ENCODE measurements around the gene RAB1B.

RAB1B gene

DNA sequence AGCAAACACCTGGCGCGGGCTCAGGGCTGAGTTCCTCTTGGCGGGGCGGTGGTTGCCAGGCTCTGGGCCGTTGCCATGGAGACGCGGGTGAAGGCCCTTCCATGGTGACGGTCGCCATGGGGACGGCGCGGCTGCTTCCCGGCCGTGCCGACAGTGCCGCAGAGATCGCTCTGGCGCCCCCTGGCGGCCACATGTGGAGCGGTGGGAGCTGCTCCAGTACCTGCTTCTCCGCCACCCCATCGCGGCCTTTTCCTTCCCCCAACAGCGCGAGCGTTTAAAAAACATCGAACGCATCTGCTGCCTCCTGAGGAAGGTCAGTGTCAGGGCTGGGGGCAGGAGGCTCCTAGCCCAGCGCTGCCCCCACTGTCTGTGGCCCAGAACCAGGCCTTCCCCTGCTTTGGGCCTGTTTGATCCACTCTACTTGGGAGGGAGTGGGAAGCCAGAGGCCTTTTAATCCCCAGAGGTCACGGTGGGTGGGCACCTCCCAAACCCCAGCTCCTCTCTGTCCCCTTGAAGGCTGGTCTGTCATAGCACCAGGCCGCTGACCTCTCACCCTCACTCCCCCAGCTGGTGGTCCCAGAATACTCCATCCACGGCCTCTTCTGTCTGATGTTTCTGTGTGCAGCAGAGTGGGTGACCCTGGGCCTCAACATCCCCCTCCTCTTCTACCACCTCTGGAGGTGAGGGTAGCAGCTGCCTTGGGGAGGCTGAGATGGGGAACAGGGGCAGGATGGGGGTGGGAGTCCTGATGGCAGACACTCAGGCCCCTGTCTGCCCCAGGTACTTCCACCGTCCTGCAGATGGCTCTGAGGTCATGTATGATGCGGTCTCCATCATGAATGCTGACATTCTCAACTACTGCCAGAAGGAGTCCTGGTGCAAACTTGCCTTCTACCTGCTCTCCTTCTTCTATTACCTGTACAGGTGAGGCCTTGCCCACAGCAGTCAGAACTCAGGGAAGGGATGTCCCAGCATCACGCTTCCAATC lies 14.3 kb downstream of the RAB1B start:
- Histone ChIP-seq H3K9ac (ENCODE audit: low read depth, low read length, poor library complexity, severe bottlenecking) (no peak overlapping the region), H3K36me3 (ENCODE audit: insufficient read depth, low read length) (no peaks in the 10 kb centered on the region)

DNA sequence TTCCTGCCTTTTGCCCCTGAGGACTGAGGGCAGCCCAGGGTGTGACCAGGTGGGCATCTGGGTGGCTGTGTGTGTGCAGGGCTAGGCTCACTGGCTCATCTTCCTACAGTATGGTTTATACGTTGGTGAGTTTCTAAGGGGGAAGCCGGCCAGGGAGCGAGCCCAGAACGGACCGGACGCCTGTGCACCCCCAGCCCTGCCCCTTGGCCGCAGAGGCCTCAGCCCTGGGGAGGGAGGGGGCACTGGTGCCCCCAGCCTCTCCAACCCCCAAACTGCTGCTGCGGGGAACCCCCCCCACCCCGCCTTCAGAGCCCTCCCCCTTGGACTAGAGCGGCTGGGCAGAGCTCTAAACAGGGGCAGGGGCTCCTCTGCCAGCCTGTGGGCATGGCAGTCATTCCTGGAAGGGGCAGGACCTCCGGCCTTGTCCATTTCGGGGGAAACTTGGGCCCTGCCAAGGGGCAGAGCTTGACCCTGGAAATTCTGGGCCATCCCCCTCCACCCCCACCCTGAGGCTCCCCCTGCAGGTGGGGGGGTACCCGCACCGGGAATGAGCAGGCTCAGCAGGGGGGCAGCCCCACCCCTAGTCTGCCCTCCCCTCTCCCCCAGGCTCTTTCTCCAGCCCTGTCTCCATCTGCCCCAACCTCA lies 15.1 kb downstream of the RAB1B start:
- Histone ChIP-seq H4K20me1 (ENCODE audit: insufficient read depth, low read length, poor library complexity, severe bottlenecking) (peaks cover 3% of the 10 kb centered on the region), H3K9me2 (replicated peaks; ENCODE audit: low read depth, low read length) (no peaks in the 10 kb centered on the region), H3K4me2 (ENCODE audit: low read depth, low read length, poor library complexity, severe bottlenecking) (no peak overlapping the region), H3K4me3 (ENCODE audit: low read length, poor library complexity, severe bottlenecking) (no peak overlapping the region), H3K79me2 (ENCODE audit: insufficient read depth, low read length) (peaks cover 14% of the 10 kb centered on the region), H3F3A (ENCODE audit: low read depth) (no peaks in the 10 kb centered on the region), H3K36me3 (ENCODE audit: insufficient read depth, low read length) (no peaks in the 10 kb centered on the region), H3K27me3 (ENCODE audit: insufficient read depth, low read length, poor library complexity, severe bottlenecking) (no peaks in the 10 kb centered on the region), H3K9ac (ENCODE audit: low read depth, low read length, poor library complexity, severe bottlenecking) (no peak overlapping the region), H2AFZ (ENCODE audit: low read length) (no peak overlapping the region), H3K9me3 (ENCODE audit: insufficient read depth, low read depth, low read length) (no peaks in the 10 kb centered on the region), H3K4me1 (ENCODE audit: insufficient read depth, low read length, poor library complexity, severe bottlenecking) (peaks cover 16% of the 10 kb centered on the region)
- TF ChIP-seq, protein P1, sequence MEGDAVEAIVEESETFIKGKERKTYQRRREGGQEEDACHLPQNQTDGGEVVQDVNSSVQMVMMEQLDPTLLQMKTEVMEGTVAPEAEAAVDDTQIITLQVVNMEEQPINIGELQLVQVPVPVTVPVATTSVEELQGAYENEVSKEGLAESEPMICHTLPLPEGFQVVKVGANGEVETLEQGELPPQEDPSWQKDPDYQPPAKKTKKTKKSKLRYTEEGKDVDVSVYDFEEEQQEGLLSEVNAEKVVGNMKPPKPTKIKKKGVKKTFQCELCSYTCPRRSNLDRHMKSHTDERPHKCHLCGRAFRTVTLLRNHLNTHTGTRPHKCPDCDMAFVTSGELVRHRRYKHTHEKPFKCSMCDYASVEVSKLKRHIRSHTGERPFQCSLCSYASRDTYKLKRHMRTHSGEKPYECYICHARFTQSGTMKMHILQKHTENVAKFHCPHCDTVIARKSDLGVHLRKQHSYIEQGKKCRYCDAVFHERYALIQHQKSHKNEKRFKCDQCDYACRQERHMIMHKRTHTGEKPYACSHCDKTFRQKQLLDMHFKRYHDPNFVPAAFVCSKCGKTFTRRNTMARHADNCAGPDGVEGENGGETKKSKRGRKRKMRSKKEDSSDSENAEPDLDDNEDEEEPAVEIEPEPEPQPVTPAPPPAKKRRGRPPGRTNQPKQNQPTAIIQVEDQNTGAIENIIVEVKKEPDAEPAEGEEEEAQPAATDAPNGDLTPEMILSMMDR (conservative IDR thresholded peaks at IDR 0.05; ENCODE audit: low read length) = no peak
- no peak for TF ChIP-seq EZH2phosphoT487 (IDR thresholded peaks at IDR 0.05; ENCODE audit: borderline replicate concordance)

More for the DNA sequence above, 14.3 kb downstream of the RAB1B start:
- no peaks in the 10 kb centered on the region for H3K9me2 ChIP-seq (replicated peaks; ENCODE audit: low read depth, low read length)
- H3K4me1 ChIP-seq (ENCODE audit: insufficient read depth, low read length, poor library complexity, severe bottlenecking) = peaks cover 9% of the 10 kb centered on the region
- H2AFZ ChIP-seq (ENCODE audit: low read length) = no peak overlapping the region
- no peaks in the 10 kb centered on the region for H3F3A ChIP-seq (ENCODE audit: low read depth)
- H3K9me3 ChIP-seq (ENCODE audit: insufficient read depth, low read depth, low read length) = no peaks in the 10 kb centered on the region
- H3K79me2 ChIP-seq (ENCODE audit: insufficient read depth, low read length) = peaks cover 5% of the 10 kb centered on the region; the same call in 1 of the 2 replicates
- H3K27me3 ChIP-seq (ENCODE audit: insufficient read depth, low read length, poor library complexity, severe bottlenecking) = no peaks in the 10 kb centered on the region
- H3K4me2 ChIP-seq (ENCODE audit: low read depth, low read length, poor library complexity, severe bottlenecking) = peak overlapping the region; percentile 25
- TF ChIP-seq, protein P1 (conservative IDR thresholded peaks at IDR 0.05; ENCODE audit: low read length) = peak; percentile 76
- no peak for TF ChIP-seq EZH2phosphoT487 (IDR thresholded peaks at IDR 0.05; ENCODE audit: borderline replicate concordance)
- peaks cover 3% of the 10 kb centered on the region for H4K20me1 ChIP-seq (ENCODE audit: insufficient read depth, low read length, poor library complexity, severe bottlenecking)
- no peak overlapping the region for H3K4me3 ChIP-seq (ENCODE audit: low read length, poor library complexity, severe bottlenecking)

GRCh38 chr11:66284526-66285078 lies 16.2 kb downstream of the RAB1B start:
- Histone ChIP-seq H3K4me3 (ENCODE audit: low read length, poor library complexity, severe bottlenecking) (no peak overlapping the region), H3K9me3 (ENCODE audit: insufficient read depth, low read depth, low read length) (no peaks in the 10 kb centered on the region), H3K4me2 (ENCODE audit: low read depth, low read length, poor library complexity, severe bottlenecking) (no peak overlapping the region), H3K36me3 (ENCODE audit: insufficient read depth, low read length) (no peaks in the 10 kb centered on the region), H3F3A (ENCODE audit: low read depth) (no peaks in the 10 kb centered on the region), H3K9me2 (replicated peaks; ENCODE audit: low read depth, low read length) (no peaks in the 10 kb centered on the region), H2AFZ (ENCODE audit: low read length) (no peak overlapping the region), H3K79me2 (ENCODE audit: insufficient read depth, low read length) (peaks cover 14% of the 10 kb centered on the region), H3K27me3 (ENCODE audit: insufficient read depth, low read length, poor library complexity, severe bottlenecking) (no peaks in the 10 kb centered on the region), H3K4me1 (ENCODE audit: insufficient read depth, low read length, poor library complexity, severe bottlenecking) (peaks cover 19% of the 10 kb centered on the region), H3K9ac (ENCODE audit: low read depth, low read length, poor library complexity, severe bottlenecking) (no peak overlapping the region), H4K20me1 (ENCODE audit: insufficient read depth, low read length, poor library complexity, severe bottlenecking) (no peaks in the 10 kb centered on the region)
- TF ChIP-seq EZH2phosphoT487 (IDR thresholded peaks at IDR 0.05; ENCODE audit: borderline replicate concordance) = no peak
- TF ChIP-seq, protein P1 (conservative IDR thresholded peaks at IDR 0.05; ENCODE audit: low read length) = no peak

Data from Loucy (cell line).